Left forelimb (tissue), 1 donor: ENCODE measurements around the gene PIK3C2B.

ENCODE experiments used
- DNase-seq: peaks from one replicate; pipeline ENCODE4 v3.0.0-alpha.2; 2018; ENCODE audit warnings: low spot score

Gene PIK3C2B

DNA sequence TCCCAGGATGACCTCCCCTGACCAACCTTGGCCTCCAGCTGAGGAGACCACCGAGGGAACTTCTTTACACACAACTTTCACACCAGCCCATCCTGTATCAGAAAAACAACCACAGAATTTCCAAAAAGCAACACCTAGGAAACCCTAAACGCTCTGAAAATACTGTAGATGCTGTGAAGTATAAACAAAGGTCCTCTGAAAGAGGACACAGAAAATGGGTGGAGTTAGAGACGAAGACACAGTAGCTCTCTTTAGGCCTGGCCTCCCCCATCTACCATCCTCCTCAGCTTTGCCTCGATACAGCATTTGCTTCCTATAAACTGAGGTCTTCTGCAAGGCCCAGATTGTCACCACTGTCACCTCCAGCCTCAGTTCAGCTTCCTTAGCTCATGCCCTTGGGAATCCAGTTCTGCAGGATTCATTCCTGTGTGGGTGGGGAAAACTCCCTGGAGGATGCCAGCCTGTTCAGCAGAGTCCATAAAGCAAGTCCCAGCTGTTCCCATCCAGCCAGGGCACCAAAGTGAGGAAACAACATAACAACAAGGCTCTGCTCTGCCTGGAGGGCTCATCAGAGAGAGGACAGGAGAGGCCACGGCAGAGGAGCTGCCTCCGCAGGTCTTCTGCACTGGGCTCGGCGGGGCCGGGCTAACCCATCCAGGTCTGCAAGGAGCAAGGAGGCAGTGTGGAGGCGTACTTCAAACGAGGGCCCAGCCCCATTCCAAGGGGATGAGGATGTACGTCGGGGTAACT, 15.0 kb downstream of the PIK3C2B start:
- no peak for DNase-seq

DNA sequence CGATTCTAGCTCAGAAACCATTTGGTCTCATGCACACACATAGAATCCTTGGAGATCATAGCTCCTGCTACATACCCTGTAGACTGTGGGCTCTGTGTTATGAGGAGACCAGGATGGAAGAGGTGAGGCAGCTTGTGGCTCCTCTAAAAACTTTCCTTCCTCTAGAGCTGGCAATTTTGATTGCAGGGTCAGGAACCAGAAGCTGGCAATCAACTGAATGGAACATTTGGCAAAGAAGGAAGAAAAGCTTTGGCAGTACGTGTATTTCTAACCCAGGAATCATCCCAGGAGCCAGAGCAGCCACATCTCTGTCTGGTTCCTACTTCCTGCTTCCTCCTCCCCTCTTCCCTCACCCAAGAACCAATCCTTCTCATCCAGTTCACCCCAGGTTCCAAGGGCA, 15.7 kb downstream of the PIK3C2B start:
- no peak for DNase-seq

DNA sequence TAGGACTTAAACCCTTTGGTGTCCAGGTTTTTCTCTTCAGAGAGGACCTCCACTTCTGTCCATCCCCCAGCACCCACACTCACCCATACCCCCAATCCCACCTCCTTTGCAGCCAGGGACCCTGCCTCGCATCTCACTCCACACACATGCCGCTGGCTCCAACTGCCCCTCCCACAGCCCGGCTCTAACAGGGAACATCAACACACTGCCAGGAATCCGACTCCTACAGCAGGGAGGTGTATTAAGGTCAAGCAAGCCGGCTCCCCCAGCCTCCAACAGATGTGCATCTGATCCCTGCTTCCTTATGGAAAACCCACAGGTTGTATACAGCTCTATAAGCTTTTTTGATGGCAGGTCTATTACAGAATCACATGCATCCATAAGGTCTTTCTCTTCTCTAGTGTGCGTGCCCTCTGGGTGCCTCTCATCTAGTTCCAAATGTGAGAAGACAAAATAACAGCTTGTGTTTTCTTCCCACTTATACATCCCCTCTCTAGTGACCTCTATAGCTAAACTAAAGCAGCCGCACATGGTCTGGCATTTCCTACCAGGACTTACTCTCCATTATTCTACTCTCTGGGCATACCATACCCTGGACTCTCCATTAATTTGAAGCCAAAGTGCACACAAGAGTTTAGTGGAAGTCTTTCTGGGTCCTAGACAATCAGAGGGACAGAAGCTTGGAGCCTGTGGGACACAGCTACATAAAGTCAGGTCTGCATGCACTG, 16.3 kb downstream of the PIK3C2B start:
- DNase-seq: no peak

DNA sequence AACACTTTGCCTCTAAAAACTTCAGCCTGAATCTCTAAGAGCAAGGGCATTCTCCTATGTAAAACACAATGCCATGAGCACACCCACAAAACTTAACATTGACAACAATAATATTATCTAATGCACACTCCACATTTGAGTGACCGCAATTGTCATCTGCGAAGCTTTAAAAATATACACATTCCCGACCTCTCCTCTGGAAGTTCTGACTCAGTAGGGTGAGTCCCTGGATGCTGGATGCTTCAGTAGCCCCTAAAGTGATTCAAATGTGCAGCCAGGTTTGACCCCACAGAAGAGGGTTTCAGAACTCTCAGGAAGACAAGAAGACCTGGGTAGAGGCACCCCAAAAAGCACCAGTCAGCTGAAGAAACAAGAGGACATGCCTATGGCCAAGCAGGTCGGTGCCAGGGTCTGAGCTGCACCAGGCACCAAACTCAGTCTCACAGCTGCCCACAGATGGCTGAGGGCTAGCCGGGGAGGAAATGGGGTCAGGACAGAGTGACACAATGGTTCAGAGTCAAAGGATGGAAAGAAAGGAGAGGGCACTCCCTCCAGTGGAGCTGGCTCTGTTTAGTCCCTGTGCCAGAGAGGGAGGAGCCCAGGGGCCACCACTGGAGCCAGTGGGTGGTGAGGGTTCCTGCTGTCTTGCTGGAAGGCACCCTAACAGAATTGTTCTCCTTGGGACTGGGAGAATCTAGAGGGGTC, 17.4 kb downstream of the PIK3C2B start:
- DNase-seq: no peak

DNA sequence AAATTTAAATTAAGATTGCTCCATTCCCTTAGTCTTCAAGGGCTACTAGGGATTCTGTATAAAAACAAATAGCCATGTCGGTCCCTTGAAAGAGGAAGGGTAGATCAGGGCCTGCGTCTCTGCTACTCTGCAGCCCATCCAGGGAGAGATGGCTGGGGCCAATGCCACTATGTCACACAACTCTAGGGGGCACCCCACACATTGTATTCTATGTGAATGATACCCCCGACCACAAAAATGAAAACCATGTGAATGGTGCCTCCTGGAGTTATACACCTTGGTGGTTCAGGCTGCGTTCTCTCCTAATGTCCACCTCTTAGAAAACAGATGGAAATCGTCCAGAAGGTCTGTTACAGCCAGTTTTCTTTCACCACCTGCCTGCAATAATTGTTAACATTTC, 18.0 kb downstream of the PIK3C2B start:
- no peak for DNase-seq

DNA sequence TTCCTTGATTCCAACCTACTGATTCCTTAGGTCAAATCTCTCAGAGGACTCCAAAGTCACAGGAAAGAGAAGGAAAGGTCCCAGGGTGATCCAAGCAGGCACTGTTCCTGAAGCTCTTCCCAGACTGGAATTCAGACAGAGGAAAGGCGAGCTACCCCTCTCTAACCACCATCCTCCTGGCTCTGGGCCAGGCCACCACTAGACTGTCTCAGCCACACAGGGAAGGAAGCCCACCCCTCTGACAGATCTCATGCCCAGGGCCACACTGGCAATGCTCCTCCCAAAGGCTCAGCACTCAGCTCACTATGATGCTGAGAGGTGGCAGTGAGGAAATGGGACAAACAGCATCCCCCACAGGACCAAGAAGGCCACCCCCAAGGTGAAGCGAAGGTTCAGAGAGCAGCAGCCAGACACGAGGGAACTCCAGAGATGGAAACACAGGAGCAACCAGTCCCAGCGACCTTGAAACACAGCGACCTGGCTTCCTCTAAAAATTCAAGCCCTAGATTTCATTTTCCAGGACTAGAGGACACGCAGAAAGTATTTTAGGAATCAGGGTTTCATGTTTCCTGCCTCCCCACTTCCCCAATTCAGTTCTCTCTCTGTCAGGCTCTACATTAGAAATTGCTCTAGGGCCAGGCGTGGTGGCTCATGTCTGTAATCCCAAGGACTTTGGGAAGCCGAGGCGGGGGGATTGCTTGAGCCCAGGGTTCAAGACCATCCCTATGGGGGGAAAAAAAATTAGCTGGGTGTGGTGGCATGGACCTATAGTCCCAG, 18.8 kb downstream of the PIK3C2B start:
- no peak for DNase-seq

DNA sequence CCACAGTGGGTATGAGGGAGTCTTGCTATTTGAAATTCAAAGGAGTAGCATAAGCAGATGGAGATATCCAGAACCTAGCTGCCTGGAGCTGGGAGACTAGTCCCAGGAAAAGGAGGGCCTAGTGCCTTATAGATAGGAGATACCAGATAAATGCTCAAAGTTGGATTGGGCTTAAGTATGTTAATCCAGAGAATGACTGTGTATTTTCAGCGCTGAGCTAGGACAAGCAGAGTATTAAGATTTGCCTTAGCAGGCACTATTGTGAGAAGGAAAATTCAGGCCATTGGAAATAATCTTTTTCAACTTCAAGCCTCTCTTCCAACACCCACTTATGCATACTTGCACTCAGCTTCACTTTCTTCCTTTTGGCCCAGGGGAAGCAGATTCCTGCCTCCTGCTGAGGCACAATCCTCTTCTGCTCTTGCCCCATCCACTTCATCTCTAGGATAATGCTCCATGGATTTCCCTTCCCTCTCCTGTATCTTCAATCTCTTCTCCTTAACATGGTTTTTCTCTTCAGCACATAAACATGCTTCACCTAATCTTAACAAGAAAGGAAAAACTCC, 21.1 kb downstream of the PIK3C2B start:
- DNase-seq: no peak

DNA sequence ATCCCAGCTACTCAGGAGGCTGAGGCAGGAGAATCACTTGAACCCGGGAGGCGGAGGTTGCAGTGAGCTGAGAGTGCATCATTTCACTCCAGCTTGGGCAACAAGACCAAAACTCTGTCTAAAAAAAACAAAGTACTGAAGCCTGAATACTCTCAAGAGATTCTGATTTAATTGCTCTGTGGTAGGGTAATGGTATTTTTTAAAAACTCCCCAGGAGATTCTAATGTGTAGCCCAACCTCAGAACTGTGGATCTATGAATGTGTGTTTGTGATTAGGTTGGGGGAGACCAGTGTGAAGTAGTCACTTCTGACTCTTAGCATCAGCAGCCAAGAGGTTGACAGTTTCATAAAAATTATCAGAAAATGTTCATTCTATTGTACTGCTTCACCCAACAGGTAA, 21.9 kb downstream of the PIK3C2B start:
- DNase-seq: no peak

DNA sequence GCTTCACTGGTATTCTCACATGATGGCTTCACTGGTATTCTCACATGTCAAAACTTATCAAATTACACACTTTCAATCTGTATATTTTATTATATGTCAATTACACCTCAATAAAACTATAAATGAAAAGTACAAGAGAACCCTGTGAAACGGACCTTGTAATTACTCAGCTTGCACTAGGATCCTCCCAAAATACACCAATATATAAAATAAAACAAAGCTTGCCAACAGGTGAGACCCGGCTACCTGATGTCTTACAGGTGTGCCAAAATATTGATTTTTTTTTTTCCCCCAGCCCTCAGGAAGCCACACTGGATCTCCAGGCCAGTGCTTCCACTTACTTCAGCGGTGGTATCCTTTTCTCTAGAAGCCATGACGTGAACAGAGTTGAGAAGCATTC, 22.9 kb downstream of the PIK3C2B start:
- DNase-seq: no peak

DNA sequence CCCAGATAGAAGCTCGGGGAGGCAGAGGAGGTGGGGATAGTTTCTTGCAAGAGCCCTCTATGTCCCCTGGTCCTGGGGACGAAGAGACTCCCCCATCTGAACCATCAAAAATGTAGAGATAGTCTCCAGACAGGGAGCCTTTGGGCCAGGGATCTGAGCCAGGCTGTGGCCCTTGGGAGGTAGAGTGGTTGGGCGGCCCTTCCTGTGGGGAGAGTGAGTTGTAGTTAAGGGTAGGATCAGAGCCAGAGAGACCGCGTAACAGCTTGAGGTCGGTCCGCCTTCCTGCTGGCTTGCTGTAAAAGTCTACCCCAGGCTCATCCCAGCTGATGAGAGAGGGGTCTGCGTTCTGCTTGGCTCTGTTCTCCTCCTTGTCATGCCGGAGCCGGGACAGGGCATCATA, 25.3 kb downstream of the PIK3C2B start:
- DNase-seq: no peak

DNA sequence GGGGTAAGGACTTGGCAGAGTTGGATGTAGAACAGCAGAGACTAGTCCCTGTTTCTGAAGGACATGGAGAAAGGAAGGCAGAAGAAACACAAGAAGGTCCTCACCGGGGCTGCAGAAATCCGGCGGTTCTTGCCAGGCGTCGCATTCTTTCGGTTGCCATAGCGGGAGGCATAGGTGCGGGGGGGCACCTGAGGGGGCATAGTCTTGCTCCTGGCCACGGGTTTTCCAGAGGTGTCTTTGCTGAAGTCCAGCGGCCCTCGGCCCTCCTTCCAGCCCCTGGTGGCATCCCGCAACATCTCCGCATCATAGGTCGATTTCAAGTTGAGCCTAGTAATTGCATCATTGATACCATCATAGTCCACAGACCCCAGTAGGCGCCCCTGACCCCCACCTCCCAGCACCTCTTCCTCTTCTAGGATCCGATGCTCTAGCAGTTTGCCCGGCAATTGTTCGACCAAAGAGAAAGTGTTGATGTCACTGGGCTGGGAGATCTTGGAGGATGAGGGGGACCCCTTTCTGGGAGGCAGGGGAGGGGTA, 25.8 kb downstream of the PIK3C2B start:
- DNase-seq: no peak

DNA sequence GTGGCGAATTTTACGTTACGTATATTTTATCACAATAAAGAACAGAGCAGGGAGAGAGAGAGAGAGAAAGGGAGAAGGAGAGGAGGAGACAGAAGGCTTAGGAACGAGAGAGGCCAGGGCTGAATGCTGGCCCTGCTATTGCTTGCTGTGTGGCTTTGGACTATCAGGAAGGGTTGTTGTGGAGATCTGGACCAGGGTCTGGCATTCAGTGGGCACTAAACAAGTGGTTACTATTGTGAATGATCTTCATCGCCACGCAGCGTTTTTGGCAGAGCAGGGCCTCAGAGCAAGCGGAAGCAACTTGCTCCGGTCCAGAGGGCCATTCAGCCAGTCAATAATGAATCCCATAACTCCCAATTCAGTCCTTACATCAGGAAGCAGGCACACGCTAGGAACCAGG, 26.4 kb downstream of the PIK3C2B start:
- no peak for DNase-seq

DNA sequence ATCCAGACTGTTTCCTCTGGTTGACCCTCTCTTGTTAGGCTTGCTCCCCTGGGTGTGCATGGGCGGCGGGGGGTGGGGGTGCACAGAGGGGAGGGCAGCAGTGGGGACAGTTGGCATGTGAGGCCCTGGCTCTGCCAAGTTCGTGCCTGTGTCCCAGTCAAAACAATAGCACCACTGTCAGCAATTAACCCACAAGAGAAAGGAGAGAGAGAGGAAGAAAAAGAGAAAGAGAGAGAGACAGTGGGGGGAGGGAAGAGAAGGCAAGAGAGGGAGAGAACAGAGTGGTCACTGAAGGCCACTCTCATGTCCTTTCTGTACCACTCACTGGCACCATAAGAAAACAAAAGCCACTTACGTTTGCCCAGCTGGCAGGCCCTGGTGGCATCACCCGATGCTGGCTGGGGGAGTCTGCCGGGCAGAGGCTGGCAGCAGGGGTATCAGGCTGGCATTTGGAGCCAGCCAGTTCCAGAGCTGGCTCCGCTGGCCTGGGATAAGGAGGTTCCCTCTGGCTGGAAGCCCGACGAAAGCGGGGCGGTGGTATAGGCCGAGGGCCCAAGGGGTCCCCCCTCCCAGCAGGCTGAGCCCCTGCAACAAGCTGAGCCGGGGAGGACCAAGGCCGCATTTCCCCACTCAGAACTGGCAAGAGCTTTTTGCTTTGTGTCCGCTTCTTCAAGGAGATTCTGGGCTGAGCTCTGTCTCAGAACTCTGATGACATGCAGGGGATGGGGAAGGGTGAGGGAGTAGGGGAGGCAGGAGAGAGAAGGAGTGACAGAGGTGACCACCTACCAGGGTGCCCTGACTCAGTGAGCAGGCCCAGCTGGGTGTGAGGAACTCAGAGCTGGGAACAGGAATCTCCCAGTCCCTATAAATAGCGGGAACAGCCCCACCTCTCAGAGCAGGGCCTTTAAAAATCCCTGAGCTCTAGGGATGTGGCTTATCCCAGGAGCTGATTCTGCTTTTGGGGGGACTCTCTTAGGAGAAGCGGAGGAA, 27.9 kb downstream of the PIK3C2B start:
- no peak for DNase-seq

DNA sequence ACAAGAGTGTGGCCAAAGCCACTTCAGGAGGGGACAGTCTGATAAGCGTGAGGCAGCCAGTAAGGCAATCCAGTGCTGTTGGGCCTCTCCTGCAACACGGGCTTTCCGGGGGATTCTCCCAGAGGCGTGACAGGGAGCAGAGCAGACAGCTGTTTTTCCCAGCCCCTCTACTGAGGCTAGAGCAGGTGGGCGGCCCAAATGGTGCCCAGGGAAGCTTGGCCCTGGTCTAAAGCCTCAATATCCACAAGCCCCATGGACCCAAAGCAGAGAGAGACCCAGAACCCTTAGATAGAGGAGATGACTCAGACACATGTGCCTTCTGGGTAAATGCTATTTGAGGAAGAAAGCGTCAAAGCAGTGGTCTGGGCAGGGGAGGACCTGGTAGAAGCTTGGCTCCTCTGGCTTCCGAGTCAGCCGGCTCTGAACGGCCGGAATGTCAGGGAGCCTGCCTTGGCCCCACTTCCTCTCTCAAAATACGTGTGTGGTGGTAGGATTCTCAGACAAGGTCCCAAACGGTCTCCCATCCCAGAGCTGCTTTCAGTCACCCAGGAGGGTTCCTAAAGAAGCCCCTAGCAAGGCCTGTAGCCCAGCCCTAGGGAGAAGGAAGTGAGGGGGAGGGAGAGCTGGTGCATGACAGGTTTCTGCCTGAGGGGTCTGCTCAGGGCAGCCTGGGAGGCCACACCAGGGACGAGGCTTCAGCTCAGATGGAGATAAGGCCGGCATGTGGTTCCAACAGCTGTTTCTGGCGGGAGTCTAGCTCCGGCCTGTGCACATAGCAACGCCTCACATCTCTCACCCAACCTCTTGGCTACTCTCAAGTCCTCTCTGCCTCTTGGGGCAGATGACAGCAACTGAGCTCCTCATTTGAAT, 28.8 kb downstream of the PIK3C2B start:
- DNase-seq: no peak

DNA sequence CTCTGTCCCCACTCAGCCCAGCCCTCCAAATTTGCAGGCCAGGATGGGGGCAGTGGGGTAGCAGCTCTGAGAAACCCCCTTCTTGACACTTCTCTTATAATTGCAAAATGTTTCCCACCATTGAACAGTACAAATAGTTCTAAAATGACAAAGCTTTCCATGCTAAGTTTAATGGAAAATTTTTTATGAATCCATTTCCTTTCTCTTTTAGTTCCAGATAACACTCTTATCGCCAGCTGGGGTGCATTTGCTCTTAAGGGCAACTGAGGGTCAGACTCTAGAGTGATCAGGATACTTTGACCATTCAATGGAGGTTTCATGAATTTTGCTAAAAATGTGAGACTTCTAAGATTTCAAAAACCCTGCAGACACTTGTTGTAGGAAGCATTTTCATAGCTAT, 29.9 kb downstream of the PIK3C2B start:
- no peak for DNase-seq

DNA sequence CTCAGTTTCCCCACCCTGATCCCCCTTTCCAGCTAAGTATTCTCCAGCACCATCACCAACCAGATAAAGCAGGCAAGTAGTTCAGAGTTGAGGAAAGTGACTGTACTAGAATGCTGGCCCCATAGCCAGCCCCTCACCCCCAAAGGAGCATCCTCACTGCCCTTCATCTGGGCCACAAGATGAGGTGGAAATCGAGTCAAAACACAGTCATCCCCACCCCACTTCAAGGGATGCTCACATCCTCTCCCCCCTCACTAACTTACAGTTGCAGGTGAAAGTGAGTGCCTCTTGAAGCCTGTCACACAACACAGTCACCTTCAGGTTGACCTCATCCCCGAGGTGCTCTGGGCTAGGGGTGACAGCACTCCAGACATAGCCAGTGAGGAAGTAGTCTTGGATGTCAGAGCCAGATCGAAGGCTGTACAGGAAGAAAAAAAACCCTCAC, 30.4 kb downstream of the PIK3C2B start:
- DNase-seq: no peak

DNA sequence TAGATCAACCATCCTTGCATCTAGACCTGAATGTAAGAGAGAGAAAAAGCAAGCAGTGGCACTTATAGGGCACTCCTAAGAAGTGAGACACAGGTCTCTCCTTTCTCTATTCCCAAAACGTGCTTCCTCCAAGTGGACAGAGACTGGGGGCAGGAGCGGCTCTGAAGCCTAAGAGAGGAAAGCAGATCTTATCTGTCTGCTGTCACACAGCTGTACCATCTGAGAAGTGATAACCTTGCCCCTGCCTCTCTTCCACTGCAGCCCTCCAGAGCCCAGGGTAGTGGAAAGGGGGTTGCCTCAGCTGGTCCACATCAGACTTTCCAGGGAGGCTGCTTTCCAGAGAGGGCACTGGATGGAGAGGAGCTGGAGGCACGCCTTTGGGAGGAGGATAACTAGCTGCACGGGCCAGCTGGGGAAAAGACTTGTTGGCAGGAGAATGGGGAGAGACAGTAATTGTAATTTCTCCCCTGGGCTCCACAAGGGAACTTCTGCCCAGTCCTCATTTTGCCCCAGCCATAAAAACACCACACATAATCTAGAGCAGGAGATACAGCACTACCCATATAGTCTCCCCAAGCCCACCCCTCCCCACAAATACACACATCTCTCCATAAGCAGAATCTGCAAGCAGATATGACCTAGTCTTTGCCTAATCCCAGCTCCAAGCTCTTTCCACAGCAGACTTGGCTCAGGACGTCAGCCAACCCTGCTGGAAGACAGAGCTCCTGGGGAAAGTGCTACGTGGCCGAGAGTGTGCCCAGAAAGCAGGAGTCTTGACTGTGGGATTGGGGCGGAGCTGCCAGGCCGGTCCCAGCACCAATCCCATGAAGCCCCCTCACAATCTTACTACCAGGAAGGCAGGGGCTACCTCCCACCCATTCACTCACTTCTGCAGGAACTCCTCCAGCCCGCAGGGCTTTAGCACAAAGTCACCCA, 31.2 kb downstream of the PIK3C2B start:
- no peak for DNase-seq

DNA sequence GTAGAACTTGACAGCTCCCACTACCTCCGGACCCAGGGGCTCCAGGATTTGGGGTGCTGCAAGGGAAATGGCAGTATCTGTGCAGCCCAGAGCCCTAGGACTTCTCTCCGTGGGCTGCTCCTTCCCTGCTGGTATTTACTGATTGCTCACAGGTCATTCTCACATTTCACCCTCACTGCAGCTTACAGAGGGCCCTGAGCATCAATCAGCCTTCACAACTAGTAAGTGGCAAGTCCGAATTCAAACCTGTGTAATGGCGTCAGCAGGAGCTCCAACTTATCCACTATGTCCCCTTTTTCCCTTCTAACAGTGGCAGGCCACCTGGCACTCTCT, 32.4 kb downstream of the PIK3C2B start:
- DNase-seq: no peak
